ENCODE results near the gene PPFIBP2. TPM values are rescaled to one million over a fixed set of nuclear protein-coding genes. Genes with fewer than 3 reads are reported as not detected.
A peak's percentile ranks its signal among the peaks of the same experiment; 100 is the strongest.

Gene PPFIBP2
- total RNA-seq, 2 donors from 2014 or later: 27.5 to 30.6 TPM

GRCh38 chr11:7672960-7673723 lies 159.3 kb downstream of the PPFIBP2 start, which contains the start of gene CYB5R2:
TSS of gene CYB5R2 (minus strand) at chr11:7673500. CDS start at chr11:7672825, 675 bp downstream.
- ATAC-seq (replicated peaks in 1 of 2): peak; percentile 23 to 29
- peak within 1 kb of the TSS; percentile 71 to 84 for H3K4me3 Mint-ChIP-seq
- peaks cover 50% of the 10 kb centered on the region for H3K4me1 Mint-ChIP-seq (ENCODE audit: low read depth)
- H3K36me3 Mint-ChIP-seq (ENCODE audit: insufficient read depth in 2 of 2): no peaks in the 10 kb centered on the region
- H3K9me3 Mint-ChIP-seq: no peaks in the 10 kb centered on the region
- peak; percentile 28 to 35 for DNase-seq
- peak within 1 kb of the TSS; percentile 26 for H3K27ac Mint-ChIP-seq
- peaks cover 46% of the 10 kb centered on the region for H3K27me3 Mint-ChIP-seq (ENCODE audit: low read depth)

- Mint-ChIP-seq H3K4me1 (ENCODE audit: low read depth) (peaks cover 48% of the 10 kb centered on the region), H3K36me3 (ENCODE audit: insufficient read depth in 2 of 2) (no peaks in the 10 kb centered on the region), H3K27ac (no peak overlapping the region), H3K4me3 (peak overlapping the region; percentile 71 to 84), H3K27me3 (ENCODE audit: low read depth) (peaks cover 52% of the 10 kb centered on the region), H3K9me3 (no peaks in the 10 kb centered on the region)
- DNase-seq: peak; percentile 14 to 34
- ATAC-seq (replicated peaks in 1 of 2): peak; percentile 50 to 59
Observed at GRCh38 chr11:7673724-7674434, 160.1 kb downstream of the PPFIBP2 start.

- peaks cover 40% of the 10 kb centered on the region for H3K4me1 Mint-ChIP-seq (ENCODE audit: low read depth)
- peaks cover 65% of the 10 kb centered on the region for H3K27me3 Mint-ChIP-seq (ENCODE audit: low read depth)
- no peak overlapping the region for H3K4me3 Mint-ChIP-seq
- H3K27ac Mint-ChIP-seq: no peak overlapping the region
- no peaks in the 10 kb centered on the region for H3K9me3 Mint-ChIP-seq
- ATAC-seq (replicated peaks in 1 of 2): no peak
- DNase-seq: no peak
- H3K36me3 Mint-ChIP-seq (ENCODE audit: insufficient read depth in 2 of 2): peaks cover 0 to 3% of the 10 kb centered on the region in 2 donors
Observed at GRCh38 chr11:7675631-7676030, 161.8 kb downstream of the PPFIBP2 start.

GRCh38 chr11:7677071-7677470 lies 163.3 kb downstream of the PPFIBP2 start:
- DNase-seq (no peak), ATAC-seq (replicated peaks in 1 of 2) (no peak)
- no peaks in the 10 kb centered on the region for H3K9me3 Mint-ChIP-seq
- no peak overlapping the region for H3K4me3 Mint-ChIP-seq
- peaks cover 70% of the 10 kb centered on the region for H3K27me3 Mint-ChIP-seq (ENCODE audit: low read depth)
- no peak overlapping the region for H3K27ac Mint-ChIP-seq
- H3K4me1 Mint-ChIP-seq (ENCODE audit: low read depth): peaks cover 25% of the 10 kb centered on the region
- H3K36me3 Mint-ChIP-seq (ENCODE audit: insufficient read depth in 2 of 2): peaks cover 0 to 5% of the 10 kb centered on the region in 2 donors

- Mint-ChIP-seq H3K27me3 (ENCODE audit: low read depth) (peaks cover 66% of the 10 kb centered on the region), H3K27ac (no peak overlapping the region), H3K4me3 (no peak overlapping the region), H3K9me3 (no peaks in the 10 kb centered on the region), H3K4me1 (ENCODE audit: low read depth) (peaks cover 18% of the 10 kb centered on the region), H3K36me3 (ENCODE audit: insufficient read depth in 2 of 2) (peaks cover 0 to 5% of the 10 kb centered on the region in 2 donors)
- DNase-seq (no peak), ATAC-seq (replicated peaks in 1 of 2) (no peak)
Observed at GRCh38 chr11:7677796-7678201, 164.0 kb downstream of the PPFIBP2 start.

- Mint-ChIP-seq H3K4me3 (no peak overlapping the region), H3K27me3 (ENCODE audit: low read depth) (peaks cover 30% of the 10 kb centered on the region), H3K9me3 (no peaks in the 10 kb centered on the region), H3K27ac (no peak overlapping the region), H3K36me3 (ENCODE audit: insufficient read depth in 2 of 2) (peaks cover 0 to 5% of the 10 kb centered on the region in 2 donors), H3K4me1 (ENCODE audit: low read depth) (no peaks in the 10 kb centered on the region)
- DNase-seq (no peak), ATAC-seq (replicated peaks in 1 of 2) (no peak)
Observed at GRCh38 chr11:7683571-7683970, 169.8 kb downstream of the PPFIBP2 start.

- peaks cover 5% of the 10 kb centered on the region for H3K4me1 Mint-ChIP-seq (ENCODE audit: low read depth)
- no peak for ATAC-seq (replicated peaks in 1 of 2)
- no peak for DNase-seq
- no peaks in the 10 kb centered on the region for H3K36me3 Mint-ChIP-seq (ENCODE audit: insufficient read depth in 2 of 2)
- no peak overlapping the region for H3K27ac Mint-ChIP-seq
- peaks cover 17% of the 10 kb centered on the region for H3K27me3 Mint-ChIP-seq (ENCODE audit: low read depth)
- no peak overlapping the region for H3K4me3 Mint-ChIP-seq
- no peaks in the 10 kb centered on the region for H3K9me3 Mint-ChIP-seq
Observed at GRCh38 chr11:7686761-7687160, 173.0 kb downstream of the PPFIBP2 start.

GRCh38 chr11:7687386-7687785 lies 173.6 kb downstream of the PPFIBP2 start:
- Mint-ChIP-seq H3K36me3 (ENCODE audit: insufficient read depth in 2 of 2) (no peaks in the 10 kb centered on the region), H3K4me3 (no peak overlapping the region), H3K27ac (no peak overlapping the region), H3K4me1 (ENCODE audit: low read depth) (peaks cover 6% of the 10 kb centered on the region), H3K9me3 (no peaks in the 10 kb centered on the region), H3K27me3 (ENCODE audit: low read depth) (peaks cover 19% of the 10 kb centered on the region)
- ATAC-seq (replicated peaks in 1 of 2) (no peak), DNase-seq (no peak)

- peak; percentile 21 to 32 for DNase-seq
- Mint-ChIP-seq H3K4me1 (ENCODE audit: low read depth) (peaks cover 6% of the 10 kb centered on the region), H3K4me3 (no peak overlapping the region), H3K9me3 (no peaks in the 10 kb centered on the region), H3K27ac (no peak overlapping the region), H3K27me3 (ENCODE audit: low read depth) (peaks cover 27% of the 10 kb centered on the region), H3K36me3 (ENCODE audit: insufficient read depth in 2 of 2) (no peaks in the 10 kb centered on the region)
- ATAC-seq (replicated peaks in 1 of 2): peak in 1 of 2 donors; percentile 29
Observed at GRCh38 chr11:7688238-7688826, 174.5 kb downstream of the PPFIBP2 start.

GRCh38 chr11:7689239-7689638 lies 175.4 kb downstream of the PPFIBP2 start:
- Mint-ChIP-seq H3K27ac (no peak overlapping the region), H3K9me3 (no peaks in the 10 kb centered on the region), H3K27me3 (ENCODE audit: low read depth) (peaks cover 36% of the 10 kb centered on the region), H3K4me1 (ENCODE audit: low read depth) (peaks cover 7% of the 10 kb centered on the region), H3K4me3 (no peak overlapping the region), H3K36me3 (ENCODE audit: insufficient read depth in 2 of 2) (no peaks in the 10 kb centered on the region)
- no peak for DNase-seq
- no peak for ATAC-seq (replicated peaks in 1 of 2)

- H3K36me3 Mint-ChIP-seq (ENCODE audit: insufficient read depth in 2 of 2): no peaks in the 10 kb centered on the region
- DNase-seq (no peak), ATAC-seq (replicated peaks in 1 of 2) (peak in 1 of 2 donors; percentile 48)
- H3K27me3 Mint-ChIP-seq (ENCODE audit: low read depth): peaks cover 38% of the 10 kb centered on the region
- no peak overlapping the region for H3K4me3 Mint-ChIP-seq
- H3K9me3 Mint-ChIP-seq: no peaks in the 10 kb centered on the region
- H3K27ac Mint-ChIP-seq: no peak overlapping the region
- H3K4me1 Mint-ChIP-seq (ENCODE audit: low read depth): peaks cover 11% of the 10 kb centered on the region
Observed at GRCh38 chr11:7690648-7691047, 176.8 kb downstream of the PPFIBP2 start.

- no peaks in the 10 kb centered on the region for H3K9me3 Mint-ChIP-seq
- no peaks in the 10 kb centered on the region for H3K36me3 Mint-ChIP-seq (ENCODE audit: insufficient read depth in 2 of 2)
- ATAC-seq (replicated peaks in 1 of 2) (no peak), DNase-seq (no peak)
- H3K27me3 Mint-ChIP-seq (ENCODE audit: low read depth): peaks cover 38% of the 10 kb centered on the region
- no peak overlapping the region for H3K27ac Mint-ChIP-seq
- H3K4me3 Mint-ChIP-seq: no peak overlapping the region
- H3K4me1 Mint-ChIP-seq (ENCODE audit: low read depth): peaks cover 18% of the 10 kb centered on the region
Observed at GRCh38 chr11:7691759-7692350, 178.1 kb downstream of the PPFIBP2 start.

- Mint-ChIP-seq H3K9me3 (no peaks in the 10 kb centered on the region), H3K27me3 (ENCODE audit: low read depth) (peaks cover 38% of the 10 kb centered on the region), H3K36me3 (ENCODE audit: insufficient read depth in 2 of 2) (no peaks in the 10 kb centered on the region), H3K27ac (no peak overlapping the region), H3K4me3 (no peak overlapping the region), H3K4me1 (ENCODE audit: low read depth) (peaks cover 19% of the 10 kb centered on the region)
- no peak for ATAC-seq (replicated peaks in 1 of 2)
- no peak for DNase-seq
Observed at GRCh38 chr11:7692426-7692825, 178.6 kb downstream of the PPFIBP2 start.

Measured in activated T-cell treated with anti-CD3 and anti-CD28 coated beads, Interleukin-2, amount 50 U/mL, for 72 hours (primary cell).